Thyroid gland (tissue), 4 donors: ENCODE measurements around the gene ADAMTS12. TPM values are rescaled to one million over a fixed set of nuclear protein-coding genes. Genes with fewer than 3 reads are reported as not detected.

Experiments used
- DNase-seq, 2 donors: peaks; one replicate each; pipeline ENCODE4 v3.0.0-alpha.2; 2019
- H3K27ac ChIP-seq, 3 donors: fragments of 200-600 bp; sonication (generic); 1 replicate in 2 of 3; 2 replicates in 1 of 3; pipeline ENCODE4 v1.5.1; 2016 to 2019; ENCODE audit warnings: mild to moderate bottlenecking in 1 of 3, moderate library complexity in 1 of 3
- H3K27me3 ChIP-seq: fragments of 200-600 bp; sonication (generic); one replicate; pipeline ENCODE4 v1.5.1; 2019
- H3K36me3 ChIP-seq, 2 donors: fragments of 200-600 bp; sonication (generic); one replicate each; pipeline ENCODE4 v1.5.1; 2016 to 2019
- H3K4me1 ChIP-seq, 2 donors: fragments of 200-600 bp; sonication (generic); one replicate each; pipeline ENCODE4 v1.5.1; 2017 to 2019
- H3K4me3 ChIP-seq, 3 donors: fragments of 200-600 bp; sonication (generic); replicated peaks in 1 of 3; 1 replicate in 2 of 3; 2 replicates in 1 of 3; pipeline ENCODE4 v1.5.1; 2016; ENCODE audit warnings: mild to moderate bottlenecking in 1 of 3
- H3K9me3 ChIP-seq: fragments of 200-600 bp; sonication (generic); one replicate; pipeline ENCODE4 v1.5.1; 2017
- POLR2A ChIP-seq, 2 donors: fragments of 450-650 bp; IDR thresholded peaks; one replicate each; pipeline ENCODE4 v1.6.1; 2017; ENCODE audit warnings: antibody characterized with exemption in 2 of 2, mild to moderate bottlenecking in 2 of 2, moderate library complexity in 1 of 2
- WGBS, 2 donors: methylation state at CpG; one replicate each; pipeline ENCODE4 v1.1.5; 2017; 5-methylcytosine and 5-hydroxymethylcytosine counted together
- intact Hi-C: fragments of 100-400 bp; cut with DNase I; formaldehyde crosslinking; loops from one replicate; pipeline ENCODE4 v1.15.1; 2023
- total RNA-seq, 4 donors: library from RNA; depleted of rRNA; stranded (reverse); fragments of >200 nt; gene quantifications; one replicate each; pipeline ENCODE4 v1.2.3, GENCODE V29; 2016
- TF ChIP-seq, protein P1 (sequence below), 6 experiments: fragments of 200-600 bp in 3 of 6; fragments of 450-650 bp in 3 of 6; sonication (generic) in 3 of 6; IDR thresholded peaks; one replicate each; pipeline ENCODE4 v1.5.1; 2016 to 2019; ENCODE audit warnings: antibody characterized with exemption in 6 of 6, mild to moderate bottlenecking in 2 of 6, inconsistent platforms in 1 of 6, moderate library complexity in 1 of 6

The ADAMTS12 gene
- total RNA-seq, 4 donors from 2014 or later, result 1.3 to 5.8 (median 2.3) TPM

DNA sequence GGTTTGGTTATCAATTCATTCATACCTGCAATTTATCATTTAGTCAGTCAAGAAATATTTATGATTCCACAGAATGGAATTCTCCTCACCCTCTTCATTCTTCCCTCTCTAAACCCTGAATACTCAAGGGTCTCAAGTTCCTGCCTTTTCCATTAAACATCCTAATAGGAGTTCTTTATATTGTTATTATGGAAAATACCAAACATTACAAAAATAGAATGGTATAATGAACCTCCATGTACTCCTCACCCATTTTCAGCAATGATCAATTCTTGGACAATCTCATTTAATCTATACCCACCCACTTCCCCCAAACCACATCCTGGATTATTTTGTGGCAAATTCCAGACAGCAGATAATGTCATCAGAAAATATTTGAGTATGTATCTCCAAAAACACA lies 74.5 kb downstream of the ADAMTS12 start:
- no peaks in the 10 kb centered on the region for H3K9me3 ChIP-seq
- no peaks in the 10 kb centered on the region for H3K4me1 ChIP-seq
- no peak overlapping the region for H3K27ac ChIP-seq
- no peak for DNase-seq
- no peaks in the 10 kb centered on the region for H3K36me3 ChIP-seq
- no peaks in the 10 kb centered on the region for H3K27me3 ChIP-seq
- TF ChIP-seq POLR2A (IDR thresholded peaks at IDR 0.05), result no peak
- TF ChIP-seq, protein P1, sequence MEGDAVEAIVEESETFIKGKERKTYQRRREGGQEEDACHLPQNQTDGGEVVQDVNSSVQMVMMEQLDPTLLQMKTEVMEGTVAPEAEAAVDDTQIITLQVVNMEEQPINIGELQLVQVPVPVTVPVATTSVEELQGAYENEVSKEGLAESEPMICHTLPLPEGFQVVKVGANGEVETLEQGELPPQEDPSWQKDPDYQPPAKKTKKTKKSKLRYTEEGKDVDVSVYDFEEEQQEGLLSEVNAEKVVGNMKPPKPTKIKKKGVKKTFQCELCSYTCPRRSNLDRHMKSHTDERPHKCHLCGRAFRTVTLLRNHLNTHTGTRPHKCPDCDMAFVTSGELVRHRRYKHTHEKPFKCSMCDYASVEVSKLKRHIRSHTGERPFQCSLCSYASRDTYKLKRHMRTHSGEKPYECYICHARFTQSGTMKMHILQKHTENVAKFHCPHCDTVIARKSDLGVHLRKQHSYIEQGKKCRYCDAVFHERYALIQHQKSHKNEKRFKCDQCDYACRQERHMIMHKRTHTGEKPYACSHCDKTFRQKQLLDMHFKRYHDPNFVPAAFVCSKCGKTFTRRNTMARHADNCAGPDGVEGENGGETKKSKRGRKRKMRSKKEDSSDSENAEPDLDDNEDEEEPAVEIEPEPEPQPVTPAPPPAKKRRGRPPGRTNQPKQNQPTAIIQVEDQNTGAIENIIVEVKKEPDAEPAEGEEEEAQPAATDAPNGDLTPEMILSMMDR (IDR thresholded peaks at IDR 0.05), result no peak
- no peak overlapping the region for H3K4me3 ChIP-seq
- intact Hi-C loops, result no loop called here

- Histone ChIP-seq H3K4me1 (no peaks in the 10 kb centered on the region), H3K9me3 (no peaks in the 10 kb centered on the region), H3K27ac (no peak overlapping the region), H3K36me3 (no peaks in the 10 kb centered on the region), H3K4me3 (no peak overlapping the region), H3K27me3 (no peaks in the 10 kb centered on the region)
- no peak for DNase-seq
- TF ChIP-seq POLR2A (IDR thresholded peaks at IDR 0.05), result no peak
- intact Hi-C loops, result no loop called here
- 13 to 27% methylated on average over 1 of the region's 1 CpG for WGBS, 2 donors
These were observed 75.0 kb downstream of the ADAMTS12 start for GRCh38 chr5:33816791-33817190.

GRCh38 chr5:33812746-33813145 lies 79.0 kb downstream of the ADAMTS12 start:
- H3K27ac ChIP-seq, result no peak overlapping the region
- DNase-seq, result no peak
- intact Hi-C loops, result no loop called here
- 95 to 96% methylated on average over 4 of the region's 4 CpGs for WGBS, 2 donors
- no peaks in the 10 kb centered on the region for H3K4me1 ChIP-seq
- no peaks in the 10 kb centered on the region for H3K9me3 ChIP-seq
- no peaks in the 10 kb centered on the region for H3K36me3 ChIP-seq
- no peaks in the 10 kb centered on the region for H3K27me3 ChIP-seq
- no peak for TF ChIP-seq POLR2A (IDR thresholded peaks at IDR 0.05)
- TF ChIP-seq, protein P1 (IDR thresholded peaks at IDR 0.05), result no peak
- no peak overlapping the region for H3K4me3 ChIP-seq

- H3K9me3 ChIP-seq, result no peaks in the 10 kb centered on the region
- no peak overlapping the region for H3K27ac ChIP-seq
- H3K36me3 ChIP-seq, result no peaks in the 10 kb centered on the region
- DNase-seq, result no peak
- H3K4me1 ChIP-seq, result no peaks in the 10 kb centered on the region
- no peaks in the 10 kb centered on the region for H3K27me3 ChIP-seq
- intact Hi-C loops, result no loop called here
- no peak overlapping the region for H3K4me3 ChIP-seq
- TF ChIP-seq POLR2A (IDR thresholded peaks at IDR 0.05), result no peak
- TF ChIP-seq, protein P1 (IDR thresholded peaks at IDR 0.05), result no peak
- WGBS, 2 donors, result 79 to 80% methylated on average over 3 of the region's 3 CpGs
These were observed 81.2 kb downstream of the ADAMTS12 start for GRCh38 chr5:33810491-33811120.

DNA sequence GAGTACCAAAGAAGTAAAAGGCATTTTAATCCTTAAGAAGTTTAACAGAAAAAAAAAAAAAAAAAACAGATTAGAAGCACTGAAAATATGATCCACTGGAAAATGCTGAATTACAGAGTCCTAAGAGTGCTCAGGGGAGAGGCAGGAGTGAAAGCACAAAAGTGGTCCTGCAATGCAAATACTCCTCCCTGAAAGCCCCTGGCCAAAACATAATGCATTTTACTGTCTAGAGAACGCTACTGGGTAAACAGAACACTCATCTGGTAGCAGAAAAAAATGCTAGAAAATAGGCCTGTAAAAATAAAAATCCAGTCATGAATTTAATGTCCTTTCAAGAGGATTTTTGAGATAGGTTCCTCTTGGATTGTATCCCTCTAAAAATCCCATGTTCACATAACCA lies 81.9 kb downstream of the ADAMTS12 start:
- 34 to 51% methylated on average over 1 of the region's 1 CpG for WGBS, 2 donors
- intact Hi-C loops, result no loop called here
- DNase-seq, result no peak
- H3K4me1 ChIP-seq, result no peaks in the 10 kb centered on the region
- H3K27ac ChIP-seq, result no peak overlapping the region
- TF ChIP-seq, protein P1 (IDR thresholded peaks at IDR 0.05), result no peak
- TF ChIP-seq POLR2A (IDR thresholded peaks at IDR 0.05), result no peak
- no peaks in the 10 kb centered on the region for H3K9me3 ChIP-seq
- no peaks in the 10 kb centered on the region for H3K36me3 ChIP-seq
- no peak overlapping the region for H3K4me3 ChIP-seq
- H3K27me3 ChIP-seq, result no peaks in the 10 kb centered on the region
